HG03025 (cell line): ENCODE measurements around the gene GAS2L2.

ENCODE experiments used
- ATAC-seq: cut with Tn5 transposase; IDR thresholded peaks from one replicate; pipeline ENCODE4 v1.9.1; 2021; ENCODE audit warnings: mild to moderate bottlenecking, moderate library complexity; ENCODE audit not compliant: unreplicated experiment, low FRiP score

Gene GAS2L2

GRCh38 chr17:35748341-35748841, 4.6 kb downstream of the GAS2L2 start:
- no peak for ATAC-seq

GRCh38 chr17:35747540-35748017, 5.5 kb downstream of the GAS2L2 start:
- ATAC-seq, result no peak

- no peak for ATAC-seq
Measured at GRCh38 chr17:35745749-35746320, 7.2 kb downstream of the GAS2L2 start.

- no peak for ATAC-seq
Measured at GRCh38 chr17:35745246-35745645, 7.8 kb downstream of the GAS2L2 start.

- ATAC-seq, result no peak
Measured at GRCh38 chr17:35744830-35745229, 8.2 kb downstream of the GAS2L2 start.

- ATAC-seq, result no peak
Measured at GRCh38 chr17:35743626-35744328, 9.3 kb downstream of the GAS2L2 start.

GRCh38 chr17:35742896-35743477, 10.1 kb downstream of the GAS2L2 start:
- ATAC-seq, result no peak

- ATAC-seq, result no peak
Measured at GRCh38 chr17:35742496-35742895, 10.5 kb downstream of the GAS2L2 start.

- ATAC-seq, result no peak
Measured at GRCh38 chr17:35740997-35741931, 11.8 kb downstream of the GAS2L2 start.

- ATAC-seq, result no peak
Measured at GRCh38 chr17:35740216-35740615, 12.8 kb downstream of the GAS2L2 start.

- ATAC-seq, result no peak
Measured at GRCh38 chr17:35738519-35739133, 14.4 kb downstream of the GAS2L2 start.

- no peak for ATAC-seq
Measured at GRCh38 chr17:35736236-35736635, 16.8 kb downstream of the GAS2L2 start.

GRCh38 chr17:35735036-35735805, 17.8 kb downstream of the GAS2L2 start:
- ATAC-seq, result no peak

- ATAC-seq, result no peak
Measured at GRCh38 chr17:35734396-35734795, 18.6 kb downstream of the GAS2L2 start.

- no peak for ATAC-seq
Measured at GRCh38 chr17:35733366-35733765, 19.7 kb downstream of the GAS2L2 start.

GRCh38 chr17:35732806-35733136, 20.3 kb downstream of the GAS2L2 start:
- ATAC-seq, result no peak

GRCh38 chr17:35731917-35732805, 20.9 kb downstream of the GAS2L2 start:
- ATAC-seq, result no peak

GRCh38 chr17:35731239-35731916, 21.7 kb downstream of the GAS2L2 start, which contains the start of gene RASL10B:
TSS of gene RASL10B (plus strand) at chr17:35731639. CDS start at chr17:35735185, 3,546 bp downstream.
- ATAC-seq, result no peak
